SK-N-SH treated with all-trans-retinoic acid at 6 μM for 48 hours (cell line): Measurements from ENCODE around the gene PLD5.

ENCODE experiments used
- ATAC-seq: fragments of 200-7000 bp; cut with Tn5 transposase; 3 replicates; pipeline ENCODE4 v1.9.1; 2020; ENCODE audit warnings: mild to moderate bottlenecking, moderate library complexity
- CSDC2 ChIP-seq: fragments of 250-450 bp; sonication (Bioruptor Pico); IDR thresholded peaks from 2 replicates; pipeline ENCODE4 v1.5.0; 2020; ENCODE audit warnings: mild to moderate bottlenecking, moderate library complexity
- ISL1 ChIP-seq: fragments of 250-450 bp; sonication (Bioruptor Pico); IDR thresholded peaks from 2 replicates; pipeline ENCODE4 v2.1.2; 2022; ENCODE audit warnings: mild to moderate bottlenecking, moderate library complexity
- OSR1 ChIP-seq: fragments of 250-450 bp; sonication (Bioruptor Pico); IDR thresholded peaks from 2 replicates; pipeline ENCODE4 v1.8.0; 2022; ENCODE audit warnings: moderate library complexity, mild to moderate bottlenecking, inconsistent platforms
- PPARA ChIP-seq: fragments of 250-450 bp; sonication (Bioruptor Pico); IDR thresholded peaks from 2 replicates; pipeline ENCODE4 v1.5.0; 2020; ENCODE audit warnings: mild to moderate bottlenecking, borderline replicate concordance
- TCF4 ChIP-seq: fragments of 250-450 bp; sonication (Bioruptor Pico); IDR thresholded peaks from 2 replicates; pipeline ENCODE4 v1.8.0; 2021; ENCODE audit warnings: mild to moderate bottlenecking, moderate library complexity, borderline replicate concordance
- TOX ChIP-seq: fragments of 250-450 bp; sonication (Bioruptor Pico); IDR thresholded peaks from 2 replicates; pipeline ENCODE4 v1.8.0; 2021; ENCODE audit warnings: mild to moderate bottlenecking, moderate library complexity, borderline replicate concordance
- ZC3H10 ChIP-seq: fragments of 250-450 bp; sonication (Bioruptor Pico); IDR thresholded peaks from 2 replicates; pipeline ENCODE4 v1.5.1; 2021; ENCODE audit warnings: mild to moderate bottlenecking, moderate library complexity
- ZFP3 ChIP-seq: fragments of 250-450 bp; sonication (Bioruptor Pico); IDR thresholded peaks from 2 replicates; pipeline ENCODE4 v1.5.0; 2020; ENCODE audit warnings: mild to moderate bottlenecking, moderate library complexity
- ZFP30 ChIP-seq: fragments of 450-650 bp; formaldehyde crosslinking; IDR thresholded peaks from 2 replicates; pipeline ENCODE4 v1.5.0; 2022; ENCODE audit warnings: mild to moderate bottlenecking, moderate library complexity
- ZNF565 ChIP-seq: fragments of 450-650 bp; formaldehyde crosslinking; conservative IDR thresholded peaks from 2 replicates; pipeline ENCODE4 v1.5.0; 2020; ENCODE audit warnings: low read depth, mild to moderate bottlenecking, moderate library complexity
- ZNF8 ChIP-seq: fragments of 450-650 bp; formaldehyde crosslinking; IDR thresholded peaks from 2 replicates; pipeline ENCODE4 v1.5.0; 2020; ENCODE audit warnings: mild to moderate bottlenecking, moderate library complexity
- TF ChIP-seq, protein P1 (sequence below): fragments of 250-450 bp; sonication (Bioruptor Pico); IDR thresholded peaks from 2 replicates; pipeline ENCODE4 v1.5.0; 2020; ENCODE audit warnings: mild to moderate bottlenecking, moderate library complexity
- TF ChIP-seq, protein P2 (sequence below): fragments of 250-450 bp; sonication (Bioruptor Pico); IDR thresholded peaks from 2 replicates; pipeline ENCODE4 v1.5.1; 2020; ENCODE audit warnings: low read depth, mild to moderate bottlenecking, moderate library complexity
- TF ChIP-seq, protein P3 (sequence below): fragments of 250-450 bp; sonication (Bioruptor Pico); IDR thresholded peaks from 2 replicates; pipeline ENCODE4 v1.8.0; 2021; ENCODE audit warnings: low read depth, mild to moderate bottlenecking, moderate library complexity, borderline replicate concordance
- TF ChIP-seq, protein P4 (sequence below): fragments of 250-450 bp; sonication (Bioruptor Pico); IDR thresholded peaks from 2 replicates; pipeline ENCODE4 v1.8.0; 2020; ENCODE audit warnings: mild to moderate bottlenecking, moderate library complexity, borderline replicate concordance
- TF ChIP-seq, protein P5 (sequence below): fragments of 250-450 bp; sonication (Bioruptor Pico); IDR thresholded peaks from 2 replicates; pipeline ENCODE4 v1.5.1; 2021; ENCODE audit warnings: mild to moderate bottlenecking, moderate library complexity

Gene PLD5

DNA sequence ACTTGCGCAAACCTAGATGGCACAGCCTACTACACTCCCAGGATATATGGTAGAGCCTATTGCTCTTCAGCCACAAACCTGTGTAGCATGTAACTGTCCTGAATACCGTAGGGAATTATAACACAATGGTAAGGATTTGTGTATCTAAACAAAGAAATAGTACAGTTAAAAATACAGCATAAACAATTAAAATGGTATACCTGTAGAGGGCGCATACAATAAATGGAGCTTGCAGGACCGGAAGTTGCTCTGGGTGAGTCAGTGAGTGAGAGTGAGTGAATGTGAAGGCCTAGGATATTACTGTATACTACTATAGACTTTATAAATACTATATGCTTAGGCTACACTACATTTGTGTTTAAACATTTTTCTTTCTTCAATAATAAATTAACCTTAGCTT is 99.3 kb downstream of the PLD5 start (continued):
- TF ChIP-seq, protein P1, sequence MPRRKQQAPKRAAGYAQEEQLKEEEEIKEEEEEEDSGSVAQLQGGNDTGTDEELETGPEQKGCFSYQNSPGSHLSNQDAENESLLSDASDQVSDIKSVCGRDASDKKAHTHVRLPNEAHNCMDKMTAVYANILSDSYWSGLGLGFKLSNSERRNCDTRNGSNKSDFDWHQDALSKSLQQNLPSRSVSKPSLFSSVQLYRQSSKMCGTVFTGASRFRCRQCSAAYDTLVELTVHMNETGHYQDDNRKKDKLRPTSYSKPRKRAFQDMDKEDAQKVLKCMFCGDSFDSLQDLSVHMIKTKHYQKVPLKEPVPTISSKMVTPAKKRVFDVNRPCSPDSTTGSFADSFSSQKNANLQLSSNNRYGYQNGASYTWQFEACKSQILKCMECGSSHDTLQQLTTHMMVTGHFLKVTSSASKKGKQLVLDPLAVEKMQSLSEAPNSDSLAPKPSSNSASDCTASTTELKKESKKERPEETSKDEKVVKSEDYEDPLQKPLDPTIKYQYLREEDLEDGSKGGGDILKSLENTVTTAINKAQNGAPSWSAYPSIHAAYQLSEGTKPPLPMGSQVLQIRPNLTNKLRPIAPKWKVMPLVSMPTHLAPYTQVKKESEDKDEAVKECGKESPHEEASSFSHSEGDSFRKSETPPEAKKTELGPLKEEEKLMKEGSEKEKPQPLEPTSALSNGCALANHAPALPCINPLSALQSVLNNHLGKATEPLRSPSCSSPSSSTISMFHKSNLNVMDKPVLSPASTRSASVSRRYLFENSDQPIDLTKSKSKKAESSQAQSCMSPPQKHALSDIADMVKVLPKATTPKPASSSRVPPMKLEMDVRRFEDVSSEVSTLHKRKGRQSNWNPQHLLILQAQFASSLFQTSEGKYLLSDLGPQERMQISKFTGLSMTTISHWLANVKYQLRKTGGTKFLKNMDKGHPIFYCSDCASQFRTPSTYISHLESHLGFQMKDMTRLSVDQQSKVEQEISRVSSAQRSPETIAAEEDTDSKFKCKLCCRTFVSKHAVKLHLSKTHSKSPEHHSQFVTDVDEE: no peak
- TF ChIP-seq, protein P2, sequence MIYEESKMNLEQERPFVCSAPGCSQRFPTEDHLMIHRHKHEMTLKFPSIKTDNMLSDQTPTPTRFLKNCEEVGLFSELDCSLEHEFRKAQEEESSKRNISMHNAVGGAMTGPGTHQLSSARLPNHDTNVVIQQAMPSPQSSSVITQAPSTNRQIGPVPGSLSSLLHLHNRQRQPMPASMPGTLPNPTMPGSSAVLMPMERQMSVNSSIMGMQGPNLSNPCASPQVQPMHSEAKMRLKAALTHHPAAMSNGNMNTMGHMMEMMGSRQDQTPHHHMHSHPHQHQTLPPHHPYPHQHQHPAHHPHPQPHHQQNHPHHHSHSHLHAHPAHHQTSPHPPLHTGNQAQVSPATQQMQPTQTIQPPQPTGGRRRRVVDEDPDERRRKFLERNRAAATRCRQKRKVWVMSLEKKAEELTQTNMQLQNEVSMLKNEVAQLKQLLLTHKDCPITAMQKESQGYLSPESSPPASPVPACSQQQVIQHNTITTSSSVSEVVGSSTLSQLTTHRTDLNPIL (CRISPR knock-in tag): no peak
- TF ChIP-seq TCF4 (CRISPR knock-in tag) (no peak), ZFP3 (CRISPR knock-in tag) (no peak), ZNF565 (no peak), ISL1 (CRISPR knock-in tag) (no peak), ZC3H10 (CRISPR knock-in tag) (no peak)
- TF ChIP-seq, protein P3, sequence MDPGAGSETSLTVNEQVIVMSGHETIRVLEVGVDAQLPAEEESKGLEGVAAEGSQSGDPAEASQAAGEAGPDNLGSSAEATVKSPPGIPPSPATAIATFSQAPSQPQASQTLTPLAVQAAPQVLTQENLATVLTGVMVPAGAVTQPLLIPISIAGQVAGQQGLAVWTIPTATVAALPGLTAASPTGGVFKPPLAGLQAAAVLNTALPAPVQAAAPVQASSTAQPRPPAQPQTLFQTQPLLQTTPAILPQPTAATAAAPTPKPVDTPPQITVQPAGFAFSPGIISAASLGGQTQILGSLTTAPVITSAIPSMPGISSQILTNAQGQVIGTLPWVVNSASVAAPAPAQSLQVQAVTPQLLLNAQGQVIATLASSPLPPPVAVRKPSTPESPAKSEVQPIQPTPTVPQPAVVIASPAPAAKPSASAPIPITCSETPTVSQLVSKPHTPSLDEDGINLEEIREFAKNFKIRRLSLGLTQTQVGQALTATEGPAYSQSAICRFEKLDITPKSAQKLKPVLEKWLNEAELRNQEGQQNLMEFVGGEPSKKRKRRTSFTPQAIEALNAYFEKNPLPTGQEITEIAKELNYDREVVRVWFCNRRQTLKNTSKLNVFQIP: no peak

DNA sequence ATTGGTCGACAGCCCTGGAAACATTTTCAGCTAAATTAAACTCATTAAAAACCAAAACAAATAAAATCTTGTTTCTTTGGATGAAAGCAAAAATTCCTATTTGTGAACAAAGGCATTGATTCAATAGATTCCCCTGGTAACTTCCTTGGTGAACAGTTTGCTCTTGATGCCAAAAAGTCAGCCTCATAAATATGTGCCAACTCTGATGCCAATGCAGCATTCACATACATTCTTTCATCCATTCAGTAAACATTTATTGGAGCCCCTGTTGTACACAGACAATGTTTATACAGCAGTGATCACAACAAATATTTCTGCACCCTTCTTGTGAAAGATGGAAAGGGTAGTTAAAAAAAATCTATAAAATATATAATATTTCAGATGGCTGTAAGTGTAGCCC is 107.8 kb downstream of the PLD5 start:
- TF ChIP-seq CSDC2 (CRISPR knock-in tag) (no peak), ZFP30 (no peak), TOX (CRISPR knock-in tag) (no peak), ZNF8 (CRISPR knock-in tag) (no peak), PPARA (CRISPR knock-in tag) (no peak), OSR1 (CRISPR knock-in tag) (no peak)
- TF ChIP-seq, protein P4, sequence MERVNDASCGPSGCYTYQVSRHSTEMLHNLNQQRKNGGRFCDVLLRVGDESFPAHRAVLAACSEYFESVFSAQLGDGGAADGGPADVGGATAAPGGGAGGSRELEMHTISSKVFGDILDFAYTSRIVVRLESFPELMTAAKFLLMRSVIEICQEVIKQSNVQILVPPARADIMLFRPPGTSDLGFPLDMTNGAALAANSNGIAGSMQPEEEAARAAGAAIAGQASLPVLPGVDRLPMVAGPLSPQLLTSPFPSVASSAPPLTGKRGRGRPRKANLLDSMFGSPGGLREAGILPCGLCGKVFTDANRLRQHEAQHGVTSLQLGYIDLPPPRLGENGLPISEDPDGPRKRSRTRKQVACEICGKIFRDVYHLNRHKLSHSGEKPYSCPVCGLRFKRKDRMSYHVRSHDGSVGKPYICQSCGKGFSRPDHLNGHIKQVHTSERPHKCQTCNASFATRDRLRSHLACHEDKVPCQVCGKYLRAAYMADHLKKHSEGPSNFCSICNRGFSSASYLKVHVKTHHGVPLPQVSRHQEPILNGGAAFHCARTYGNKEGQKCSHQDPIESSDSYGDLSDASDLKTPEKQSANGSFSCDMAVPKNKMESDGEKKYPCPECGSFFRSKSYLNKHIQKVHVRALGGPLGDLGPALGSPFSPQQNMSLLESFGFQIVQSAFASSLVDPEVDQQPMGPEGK (CRISPR knock-in tag): no peak
- TF ChIP-seq, protein P3: no peak
- TF ChIP-seq, protein P2 (CRISPR knock-in tag): no peak
- TF ChIP-seq, protein P5, sequence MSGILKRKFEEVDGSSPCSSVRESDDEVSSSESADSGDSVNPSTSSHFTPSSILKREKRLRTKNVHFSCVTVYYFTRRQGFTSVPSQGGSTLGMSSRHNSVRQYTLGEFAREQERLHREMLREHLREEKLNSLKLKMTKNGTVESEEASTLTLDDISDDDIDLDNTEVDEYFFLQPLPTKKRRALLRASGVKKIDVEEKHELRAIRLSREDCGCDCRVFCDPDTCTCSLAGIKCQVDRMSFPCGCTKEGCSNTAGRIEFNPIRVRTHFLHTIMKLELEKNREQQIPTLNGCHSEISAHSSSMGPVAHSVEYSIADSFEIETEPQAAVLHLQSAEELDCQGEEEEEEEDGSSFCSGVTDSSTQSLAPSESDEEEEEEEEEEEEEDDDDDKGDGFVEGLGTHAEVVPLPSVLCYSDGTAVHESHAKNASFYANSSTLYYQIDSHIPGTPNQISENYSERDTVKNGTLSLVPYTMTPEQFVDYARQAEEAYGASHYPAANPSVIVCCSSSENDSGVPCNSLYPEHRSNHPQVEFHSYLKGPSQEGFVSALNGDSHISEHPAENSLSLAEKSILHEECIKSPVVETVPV: no peak
- TF ChIP-seq, protein P1: no peak
- TF ChIP-seq, all 23 proteins: peak for 0

More for the DNA sequence above, 107.8 kb downstream of the PLD5 start:
- no peak for ATAC-seq
